ENCODE measurements around the gene EGFL7.

EGFL7 gene

DNA sequence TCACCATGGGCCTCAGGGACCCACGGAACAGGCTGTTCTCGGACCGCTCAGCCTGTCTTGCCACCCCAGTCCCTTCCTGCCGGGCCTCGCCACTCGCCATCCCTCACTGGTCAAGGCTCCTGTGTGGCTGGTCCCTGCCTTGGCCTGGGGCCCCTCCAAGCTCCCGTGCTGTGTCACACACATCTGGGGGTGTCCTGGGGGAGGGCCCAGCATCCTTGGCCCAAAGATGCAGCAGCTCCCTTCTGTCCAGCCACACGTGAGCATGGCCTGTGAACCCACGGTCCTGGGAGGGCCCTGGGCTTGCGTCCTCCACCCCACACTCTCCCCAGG lies 425 bp upstream of the EGFL7 start:
- no peak for DNase-seq

DNA sequence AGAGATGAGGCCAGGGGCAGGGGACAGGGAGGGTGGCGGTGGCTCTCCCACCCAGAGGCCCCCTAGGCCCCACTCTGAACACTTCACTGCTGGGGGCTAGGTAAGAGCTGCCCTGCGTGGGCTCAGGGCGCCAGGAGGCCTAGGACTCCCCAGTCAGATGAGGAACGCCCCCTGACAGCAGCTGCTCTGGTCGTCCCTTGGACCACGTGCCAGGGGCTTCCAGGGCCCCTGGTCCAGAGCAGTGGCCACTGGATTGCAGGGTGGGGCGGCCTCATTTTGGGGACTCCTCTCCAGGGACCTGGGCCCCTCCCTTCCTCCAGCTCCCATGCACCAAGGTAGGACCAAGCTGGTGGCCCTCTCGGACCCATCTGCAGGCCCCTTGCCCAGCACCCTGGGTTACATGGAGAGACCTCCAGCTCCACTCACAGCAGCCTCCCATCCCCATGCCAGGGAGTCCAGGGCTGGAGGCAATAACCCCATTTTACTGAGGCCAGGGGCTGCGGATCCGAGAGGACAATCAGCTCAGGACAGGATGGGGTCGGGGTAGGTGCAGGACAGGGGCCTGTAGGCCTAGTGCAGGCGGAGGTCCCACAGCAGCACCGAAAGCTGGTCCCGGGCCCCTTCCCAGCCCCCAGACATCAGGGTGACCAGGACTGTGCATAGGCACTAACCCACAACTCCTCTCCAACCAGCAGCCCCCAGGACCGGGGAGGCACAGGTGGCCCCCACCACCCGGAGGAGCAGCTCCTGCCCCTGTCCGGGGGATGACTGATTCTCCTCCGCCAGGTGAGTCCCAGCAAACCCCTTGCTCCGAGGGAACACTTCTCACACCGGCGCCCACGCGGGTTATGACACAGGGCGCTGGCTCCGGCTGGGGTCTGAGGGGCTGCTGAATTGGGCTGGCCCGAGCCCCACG lies 1.5 kb downstream of the EGFL7 start:
- DNase-seq, result no peak

DNA sequence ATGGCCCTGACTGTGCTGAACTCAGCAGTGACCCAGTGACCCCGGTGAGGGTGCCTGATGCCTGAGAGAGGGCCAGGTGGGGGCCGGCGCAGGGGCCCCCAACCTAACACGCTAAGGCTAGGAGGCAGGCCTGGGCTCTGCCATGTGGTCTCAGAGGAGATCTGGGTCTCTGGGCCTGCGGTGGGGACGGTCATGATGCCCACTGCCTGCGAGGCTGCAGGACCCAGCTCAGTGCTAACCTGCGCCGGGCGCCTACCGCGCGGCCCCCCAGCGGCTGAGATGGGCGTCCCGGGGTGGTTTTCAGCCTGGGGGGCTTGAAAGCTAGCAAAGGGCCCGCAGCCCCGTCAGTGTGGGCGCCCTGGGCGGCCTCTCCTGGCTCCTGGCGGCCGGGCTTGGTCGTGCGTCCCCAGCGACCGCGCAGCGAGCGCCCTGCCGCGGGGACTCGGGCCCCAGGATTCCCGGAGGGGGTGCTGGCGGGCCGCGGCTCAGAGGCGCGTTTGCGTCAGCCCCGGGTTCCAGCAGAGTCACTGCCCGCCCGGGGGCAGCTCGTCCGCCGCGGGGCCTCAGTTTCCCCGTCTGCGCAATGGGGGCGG lies 2.5 kb downstream of the EGFL7 start:
- no peak for DNase-seq

DNA sequence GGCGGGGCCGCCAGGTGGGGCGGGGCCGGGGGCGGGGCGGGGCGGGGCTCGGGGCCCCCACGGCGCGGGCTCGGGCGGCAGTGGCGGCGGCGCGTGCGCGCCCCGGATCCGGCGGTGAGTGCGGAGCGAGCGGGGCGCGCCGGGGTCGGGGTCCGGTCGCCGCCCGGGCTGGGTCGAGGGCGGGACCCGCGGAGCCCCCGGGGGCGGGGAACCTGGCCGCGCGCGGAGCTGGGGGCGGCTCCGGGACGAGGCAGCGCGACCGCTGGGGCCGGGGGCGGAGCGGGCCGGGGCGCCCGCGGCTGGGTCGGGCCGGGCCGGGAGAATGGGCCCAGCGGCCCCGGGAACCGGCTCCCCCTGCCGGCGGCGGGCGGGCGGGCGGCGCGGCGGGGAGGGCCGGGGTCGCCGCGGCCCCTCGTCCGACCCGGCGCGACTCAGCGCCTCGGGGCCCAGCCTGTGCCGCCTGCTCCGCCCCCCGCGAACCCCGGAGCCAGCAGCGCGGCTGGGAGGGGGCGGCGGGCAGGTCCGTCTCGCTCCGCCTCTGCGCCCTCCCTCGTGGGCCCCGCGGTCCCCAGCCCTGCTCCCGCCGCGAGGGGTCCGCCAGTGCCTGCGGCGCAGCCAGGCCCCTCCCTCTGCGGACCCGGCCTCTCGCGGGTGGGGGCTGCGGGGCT lies 3.1 kb downstream of the EGFL7 start:
- DNase-seq, result no peak

DNA sequence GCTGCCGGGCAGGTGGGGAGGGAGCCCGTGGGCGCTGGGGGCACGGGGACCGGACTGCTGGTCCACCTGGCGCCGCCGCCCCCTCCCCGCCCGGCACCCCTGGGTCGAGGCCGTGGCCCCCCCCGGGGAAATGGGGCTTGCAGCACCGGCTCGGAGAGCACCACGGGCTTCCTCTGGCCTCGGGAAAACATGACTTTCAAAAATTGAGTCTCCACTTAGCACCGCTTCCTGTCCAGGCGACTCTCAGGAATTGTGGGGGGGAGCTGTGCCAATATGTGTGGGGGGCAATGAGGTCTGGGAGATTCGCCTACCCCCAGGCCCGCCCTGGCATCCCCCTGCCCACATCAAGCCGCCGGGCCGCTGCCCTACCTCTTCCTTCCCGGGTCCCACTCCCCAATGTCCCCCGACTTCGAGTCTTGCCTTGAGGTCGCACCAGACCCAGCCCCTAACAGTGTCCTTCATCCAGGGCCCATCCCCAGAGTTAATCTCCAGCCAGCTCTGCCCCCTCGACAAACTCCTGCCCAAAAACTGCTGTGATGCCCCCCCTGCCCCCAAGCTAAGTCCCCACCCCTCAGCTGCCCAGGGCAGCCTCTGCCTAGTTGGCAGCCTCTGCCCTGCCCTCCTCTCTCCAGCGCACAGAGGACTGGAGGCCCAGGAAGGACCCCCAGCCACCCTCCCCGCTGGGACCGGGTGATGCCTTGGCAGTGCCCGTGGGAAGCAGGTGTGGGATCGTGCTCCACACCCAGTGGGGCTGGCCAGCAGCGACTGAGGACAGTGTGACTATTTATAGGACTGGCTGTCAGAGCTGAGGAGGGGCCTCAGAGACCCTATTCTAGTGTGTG lies 3.9 kb downstream of the EGFL7 start:
- no peak for DNase-seq

DNA sequence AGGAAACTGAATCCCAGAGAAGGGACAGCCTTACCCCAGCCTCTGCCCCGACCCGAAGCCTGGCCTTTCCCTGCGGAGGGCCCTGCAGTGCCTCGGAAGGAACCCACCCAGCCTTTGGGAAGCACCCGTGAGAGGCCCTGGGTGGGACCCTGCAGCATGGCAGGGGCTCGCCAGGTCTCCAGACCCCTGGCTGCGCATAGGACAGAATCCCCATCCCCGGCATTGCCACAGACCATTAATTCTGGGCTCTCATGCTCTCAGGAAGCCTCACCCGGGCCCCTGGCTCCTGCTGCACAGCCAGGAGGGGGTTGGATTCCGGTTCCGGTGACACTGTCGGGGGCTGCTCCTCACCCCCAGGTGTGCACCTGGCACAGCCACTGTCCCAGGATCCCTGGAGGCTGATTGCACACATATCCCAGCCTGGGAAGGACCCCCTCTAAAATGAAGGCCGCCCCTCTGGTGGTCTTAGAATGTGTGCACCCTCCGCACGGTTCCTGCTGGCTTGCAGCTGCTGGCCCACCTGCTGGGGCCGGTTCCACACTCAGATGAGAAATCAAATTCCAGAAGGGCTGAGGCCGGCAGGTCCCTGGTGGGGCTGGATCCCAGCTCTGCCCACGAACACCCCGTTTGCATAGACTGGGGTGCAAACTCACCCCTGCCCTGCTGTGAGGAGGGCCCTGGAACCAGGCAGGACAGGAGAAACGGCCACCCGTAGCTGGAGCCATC lies 4.7 kb downstream of the EGFL7 start:
- no peak for DNase-seq

DNA sequence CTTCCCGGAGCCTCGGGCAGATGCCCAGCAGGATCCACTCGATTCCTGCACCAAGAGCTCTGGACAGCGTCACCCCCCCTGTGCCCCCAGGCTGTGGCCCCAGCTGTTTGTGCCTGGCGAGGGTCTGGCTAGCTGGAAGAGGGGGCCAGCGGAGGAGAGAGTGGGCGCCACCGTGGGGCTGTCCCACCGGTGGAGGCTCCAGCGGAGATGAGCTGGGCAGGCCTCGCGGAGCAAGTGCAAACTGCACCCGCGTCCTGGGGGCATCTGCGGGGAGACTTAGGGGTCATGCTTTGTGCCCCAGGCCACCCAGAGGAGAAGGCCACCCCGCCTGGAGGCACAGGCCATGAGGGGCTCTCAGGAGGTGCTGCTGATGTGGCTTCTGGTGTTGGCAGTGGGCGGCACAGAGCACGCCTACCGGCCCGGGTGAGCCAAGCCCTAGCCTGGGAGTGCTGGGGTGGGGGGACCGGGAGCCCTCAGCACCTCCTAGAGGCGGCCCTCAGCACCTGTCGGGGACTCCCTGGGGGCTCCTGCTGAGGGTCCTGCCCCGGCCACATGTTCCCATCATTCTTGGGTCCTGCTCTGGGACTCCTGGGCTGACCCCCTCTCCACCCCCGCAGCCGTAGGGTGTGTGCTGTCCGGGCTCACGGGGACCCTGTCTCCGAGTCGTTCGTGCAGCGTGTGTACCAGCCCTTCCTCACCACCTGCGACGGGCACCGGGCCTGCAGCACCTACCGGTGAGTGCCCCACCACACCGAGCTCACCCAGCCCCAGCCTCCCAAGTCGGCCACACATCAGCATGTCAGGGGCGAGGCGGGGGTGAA lies 5.4 kb downstream of the EGFL7 start:
- no peak for DNase-seq

DNA sequence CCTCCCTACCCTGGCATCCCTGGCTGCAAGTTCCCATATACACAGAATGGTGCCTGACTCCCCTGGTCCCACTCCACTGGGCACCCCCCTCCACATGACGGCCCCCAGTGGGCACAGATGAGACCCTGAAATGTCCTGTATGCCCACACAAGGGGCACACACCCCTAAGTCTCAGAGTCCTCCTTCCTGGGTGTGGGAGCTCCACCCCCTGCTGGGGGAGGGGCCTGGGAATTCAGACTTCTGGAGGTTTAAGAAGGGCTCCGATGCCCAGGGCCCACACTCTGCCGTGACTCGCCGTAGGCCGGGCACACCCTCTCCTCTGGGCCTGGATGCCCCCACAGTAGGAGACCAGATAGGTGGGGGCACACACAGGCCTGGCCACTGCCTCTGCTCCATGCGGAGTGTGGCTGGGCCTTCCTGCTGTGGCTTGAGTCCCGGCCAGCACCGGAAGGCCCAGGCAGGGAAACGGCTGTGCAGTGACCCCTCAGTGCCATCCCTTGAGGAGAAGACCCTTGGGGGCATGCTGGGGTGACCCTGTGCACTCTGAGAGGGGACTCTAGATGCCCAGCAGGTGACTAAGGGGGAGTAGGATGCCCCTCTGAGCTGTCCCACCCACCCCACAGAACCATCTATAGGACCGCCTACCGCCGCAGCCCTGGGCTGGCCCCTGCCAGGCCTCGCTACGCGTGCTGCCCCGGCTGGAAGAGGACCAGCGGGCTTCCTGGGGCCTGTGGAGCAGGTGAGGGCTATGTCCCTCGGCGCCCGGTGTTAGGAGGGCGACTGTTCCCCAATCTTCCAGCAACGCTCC lies 6.5 kb downstream of the EGFL7 start:
- DNase-seq, result no peak

DNA sequence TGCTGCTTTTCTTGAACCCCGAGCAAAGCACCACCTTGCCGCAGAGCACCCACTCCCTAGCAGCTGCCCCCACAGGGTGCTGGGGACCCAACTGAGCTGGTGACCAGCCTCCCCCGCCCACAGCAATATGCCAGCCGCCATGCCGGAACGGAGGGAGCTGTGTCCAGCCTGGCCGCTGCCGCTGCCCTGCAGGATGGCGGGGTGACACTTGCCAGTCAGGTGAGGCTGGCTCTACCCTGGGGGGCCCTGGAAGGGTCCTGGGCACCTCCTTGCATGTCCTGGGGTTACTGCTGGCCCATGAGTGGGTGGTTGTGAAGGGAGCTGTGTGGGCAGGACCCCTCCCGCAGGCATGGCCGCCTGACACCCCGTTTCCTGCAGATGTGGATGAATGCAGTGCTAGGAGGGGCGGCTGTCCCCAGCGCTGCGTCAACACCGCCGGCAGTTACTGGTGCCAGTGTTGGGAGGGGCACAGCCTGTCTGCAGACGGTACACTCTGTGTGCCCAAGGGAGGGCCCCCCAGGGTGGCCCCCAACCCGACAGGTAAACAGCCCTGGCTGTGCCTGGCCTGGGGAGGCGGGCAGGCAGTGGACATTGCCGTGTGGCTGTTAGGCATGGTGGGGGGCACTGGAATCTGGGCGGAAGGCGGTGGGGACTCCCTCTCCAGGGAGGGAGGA lies 7.2 kb downstream of the EGFL7 start:
- DNase-seq, result no peak

DNA sequence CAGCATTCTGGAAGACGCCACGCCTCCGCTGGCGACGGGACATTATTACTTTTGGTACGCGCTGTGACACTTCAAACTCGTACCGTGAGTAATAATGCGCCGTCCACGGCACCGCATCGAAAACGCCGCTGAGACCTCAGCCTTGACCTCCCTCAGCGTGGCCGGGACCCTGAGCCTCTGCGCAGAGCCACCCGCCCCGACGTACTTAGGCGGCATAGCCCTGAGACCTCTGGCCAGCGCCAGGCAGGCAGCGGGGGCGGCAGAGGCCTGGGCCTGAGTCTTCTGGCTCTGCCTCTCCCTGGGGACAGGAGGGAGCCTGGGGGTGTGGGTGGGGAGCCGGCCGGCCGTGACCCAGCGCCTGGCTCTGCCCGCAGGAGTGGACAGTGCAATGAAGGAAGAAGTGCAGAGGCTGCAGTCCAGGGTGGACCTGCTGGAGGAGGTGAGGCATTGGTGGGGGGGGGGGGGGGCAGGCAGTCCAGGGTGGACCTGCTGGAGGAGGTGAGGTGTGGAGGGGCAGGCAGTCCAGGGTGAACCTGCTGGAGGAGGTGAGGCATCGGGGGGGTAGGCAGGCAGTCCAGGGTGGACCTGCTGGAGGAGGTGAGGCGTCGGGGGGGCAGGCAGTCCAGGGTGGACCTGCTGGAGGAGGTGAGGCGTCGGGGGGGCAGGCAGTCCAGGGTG lies 8.0 kb downstream of the EGFL7 start:
- DNase-seq, result no peak

DNA sequence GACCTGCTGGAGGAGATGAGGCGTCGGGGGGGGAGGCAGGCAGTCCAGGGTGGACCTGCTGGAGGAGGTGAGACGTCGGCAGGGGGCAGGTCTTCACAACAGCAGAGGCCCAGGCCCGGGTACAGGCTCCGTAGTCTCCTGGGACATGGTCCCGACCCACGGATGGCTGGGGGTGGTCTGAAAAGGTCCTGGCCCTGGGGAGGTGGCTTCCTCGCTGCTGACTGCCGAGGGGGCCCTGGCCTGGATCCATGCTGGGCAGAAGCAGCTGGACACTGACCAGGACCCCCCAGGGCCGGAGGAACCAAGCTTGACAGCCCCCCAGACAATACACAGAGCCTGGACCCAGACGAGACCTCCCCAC lies 8.5 kb downstream of the EGFL7 start:
- no peak for DNase-seq

DNA sequence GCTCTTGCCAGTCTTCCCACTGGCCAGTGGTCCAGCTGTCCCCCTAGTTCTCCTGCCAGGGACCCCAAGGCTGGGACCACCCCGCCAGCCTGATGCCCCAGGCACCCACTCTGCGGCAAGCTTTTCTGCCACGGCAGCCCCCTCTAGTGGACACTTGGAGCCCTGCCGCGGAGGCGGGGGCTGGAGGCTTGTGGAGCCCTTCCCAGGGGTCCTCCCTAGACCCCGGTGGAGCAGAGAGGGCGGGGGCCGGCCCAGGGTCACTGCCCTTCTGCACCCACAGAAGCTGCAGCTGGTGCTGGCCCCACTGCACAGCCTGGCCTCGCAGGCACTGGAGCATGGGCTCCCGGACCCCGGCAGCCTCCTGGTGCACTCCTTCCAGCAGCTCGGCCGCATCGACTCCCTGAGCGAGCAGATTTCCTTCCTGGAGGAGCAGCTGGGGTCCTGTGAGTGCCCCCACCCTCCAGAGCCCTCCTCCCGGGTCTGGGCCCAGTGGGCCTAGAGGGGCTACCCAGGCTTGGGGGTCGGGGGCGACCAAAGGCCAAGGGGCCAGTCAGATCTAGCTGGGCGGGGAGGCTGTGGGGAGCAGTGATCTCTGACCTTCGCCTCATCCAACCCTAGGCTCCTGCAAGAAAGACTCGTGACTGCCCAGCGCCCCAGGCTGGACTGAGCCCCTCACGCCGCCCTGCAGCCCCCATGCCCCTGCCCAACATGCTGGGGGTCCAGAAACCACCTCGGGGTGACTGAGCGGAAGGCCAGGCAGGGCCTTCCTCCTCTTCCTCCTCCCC lies 9.1 kb downstream of the EGFL7 start:
- no peak for DNase-seq

DNA sequence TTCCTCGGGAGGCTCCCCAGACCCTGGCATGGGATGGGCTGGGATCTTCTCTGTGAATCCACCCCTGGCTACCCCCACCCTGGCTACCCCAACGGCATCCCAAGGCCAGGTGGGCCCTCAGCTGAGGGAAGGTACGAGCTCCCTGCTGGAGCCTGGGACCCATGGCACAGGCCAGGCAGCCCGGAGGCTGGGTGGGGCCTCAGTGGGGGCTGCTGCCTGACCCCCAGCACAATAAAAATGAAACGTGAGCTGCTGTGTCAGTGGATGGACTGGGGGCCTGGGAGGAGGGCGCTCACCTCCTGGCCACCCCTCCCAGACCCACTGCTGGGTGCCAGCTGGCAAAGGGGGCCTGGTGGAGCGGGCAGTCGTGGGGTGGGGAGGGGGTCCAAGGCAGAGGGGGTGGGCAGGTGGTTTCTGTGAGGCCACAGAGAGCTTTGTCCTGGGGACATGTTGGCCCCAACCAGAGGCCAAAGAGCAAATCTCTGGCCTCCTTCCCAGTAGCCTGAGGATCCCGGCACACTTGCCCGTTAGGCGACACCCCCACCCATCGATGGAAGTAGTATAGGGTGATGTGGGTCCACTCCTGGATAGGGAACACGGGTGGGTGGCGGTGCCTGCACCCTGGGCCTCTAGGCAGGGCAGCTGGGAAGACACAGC lies 9.8 kb downstream of the EGFL7 start:
- DNase-seq, result no peak

DNA sequence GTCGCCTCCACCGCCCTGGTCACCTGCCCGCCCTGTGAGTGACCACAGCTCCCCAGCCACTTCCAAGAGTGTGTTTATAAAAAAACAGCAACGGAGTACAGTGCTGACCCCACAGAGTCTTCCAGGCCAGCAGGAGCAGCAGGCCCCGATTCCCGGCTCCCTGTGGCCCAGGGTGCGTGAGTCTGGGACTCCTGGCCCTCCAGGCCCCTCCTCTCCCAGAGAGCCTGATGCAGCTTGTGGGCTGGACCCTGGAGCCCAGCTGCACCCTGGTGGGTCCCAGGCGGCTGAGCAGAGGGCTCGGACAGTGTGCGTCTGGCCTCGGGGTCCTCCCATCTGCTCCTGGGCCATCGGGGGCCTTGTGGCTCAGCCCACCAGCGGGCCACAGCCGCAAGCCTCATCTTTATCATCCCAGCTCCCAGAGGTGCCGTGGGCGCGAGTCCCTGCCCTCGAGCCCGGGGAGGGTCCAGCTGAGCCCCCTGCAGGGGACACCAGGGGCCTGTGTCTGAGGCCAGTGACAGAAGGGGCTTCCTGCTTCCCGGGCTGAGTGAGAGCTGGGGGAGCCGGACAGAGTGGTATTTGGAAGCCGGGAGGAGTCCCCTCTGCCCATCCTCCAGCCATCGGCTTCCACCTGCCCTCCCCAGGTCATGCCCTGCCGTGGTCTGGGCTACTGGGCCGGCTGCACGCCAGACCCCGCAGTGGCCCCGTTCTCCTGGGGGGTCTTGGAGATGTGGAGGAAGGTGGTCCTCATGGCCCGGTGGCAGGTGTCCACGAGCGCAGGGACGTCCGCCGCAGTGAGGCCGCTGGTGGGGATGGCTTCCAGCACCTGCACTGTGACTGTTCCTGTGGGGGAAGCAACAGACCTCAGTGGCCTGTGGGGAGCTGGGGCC lies 10.6 kb downstream of the EGFL7 start:
- no peak for DNase-seq

DNA sequence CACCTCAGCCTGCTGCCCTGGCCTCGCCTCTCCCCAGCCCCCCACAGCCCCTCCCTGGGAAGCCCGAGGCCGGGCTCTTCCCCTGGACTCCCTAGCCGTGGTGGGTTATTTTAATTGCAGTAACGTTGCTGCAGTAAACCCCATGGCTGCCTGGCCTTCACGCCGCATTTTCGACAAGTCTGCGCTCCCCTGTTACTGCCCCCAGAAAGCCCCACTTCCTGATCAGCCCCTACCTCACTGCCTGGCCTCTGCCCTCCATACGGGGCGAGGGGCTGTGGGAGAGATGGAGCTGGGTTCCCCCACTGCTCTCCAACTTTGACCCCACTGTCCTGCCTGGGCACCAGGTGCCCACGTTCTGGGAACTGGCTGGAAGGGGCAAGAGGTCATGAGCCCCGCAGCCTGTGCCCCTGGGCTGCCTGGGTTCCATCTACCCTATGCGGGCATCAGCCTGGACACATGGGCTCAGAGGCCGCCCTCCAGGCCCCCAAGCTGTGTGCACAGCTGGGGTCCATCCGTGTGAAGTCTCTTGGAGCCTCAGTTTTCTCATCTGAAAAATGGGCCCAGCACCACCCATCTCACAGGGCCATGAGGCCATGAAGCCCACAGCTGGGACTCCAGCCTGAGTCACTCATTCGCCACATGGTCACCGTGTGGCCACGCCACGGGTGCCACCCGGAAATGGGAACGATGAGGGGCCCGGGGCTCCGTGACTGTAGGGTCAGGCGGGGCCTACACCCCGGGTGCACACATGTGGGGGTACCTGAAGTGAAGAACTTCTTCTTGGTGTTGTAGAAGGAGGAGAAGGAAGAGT lies 11.5 kb downstream of the EGFL7 start:
- no peak for DNase-seq

DNA sequence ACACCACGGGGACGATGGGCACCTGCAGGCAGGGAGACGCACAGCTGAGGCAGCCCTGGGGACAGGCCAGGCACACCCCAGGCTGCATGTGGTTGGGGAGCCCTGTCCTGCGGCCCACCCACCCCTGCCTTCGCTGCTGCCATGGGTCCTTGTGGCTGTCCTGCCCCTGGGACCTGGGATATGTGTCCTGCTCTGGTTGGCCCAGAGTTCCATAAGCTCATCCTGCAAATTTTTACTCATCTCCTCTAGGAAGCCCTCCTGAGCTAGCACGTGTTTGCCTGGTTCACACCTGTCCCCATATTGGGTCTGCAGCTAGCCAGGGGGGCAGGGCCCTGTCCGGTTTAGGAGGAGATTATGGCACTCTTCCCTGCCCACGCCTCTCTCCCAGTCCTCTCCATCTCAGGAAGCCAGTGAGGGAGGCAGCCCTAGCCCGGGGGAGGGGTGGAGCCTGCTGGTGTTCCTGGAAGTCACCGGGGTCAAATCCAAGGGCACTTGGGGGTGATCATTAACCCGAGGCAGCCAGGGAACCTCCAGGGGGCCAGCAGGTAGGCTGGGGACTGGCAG lies 12.2 kb downstream of the EGFL7 start:
- DNase-seq, result no peak

Data from midbrain (tissue), 1 donor.